GM20000 (cell line): ENCODE results near the gene LRRC7.

Experiments used
- DNase-seq: peaks from one replicate; pipeline ENCODE4 v3.0.0; 2012; ENCODE audit warnings: low spot score
- TF ChIP-seq, protein P1 (sequence below): IDR thresholded peaks from 2 replicates; pipeline ENCODE4 v1.5.1; 2012; ENCODE audit warnings: mild to moderate bottlenecking, control low read depth; ENCODE audit errors: extremely low read depth, missing control alignments

LRRC7 gene

DNA sequence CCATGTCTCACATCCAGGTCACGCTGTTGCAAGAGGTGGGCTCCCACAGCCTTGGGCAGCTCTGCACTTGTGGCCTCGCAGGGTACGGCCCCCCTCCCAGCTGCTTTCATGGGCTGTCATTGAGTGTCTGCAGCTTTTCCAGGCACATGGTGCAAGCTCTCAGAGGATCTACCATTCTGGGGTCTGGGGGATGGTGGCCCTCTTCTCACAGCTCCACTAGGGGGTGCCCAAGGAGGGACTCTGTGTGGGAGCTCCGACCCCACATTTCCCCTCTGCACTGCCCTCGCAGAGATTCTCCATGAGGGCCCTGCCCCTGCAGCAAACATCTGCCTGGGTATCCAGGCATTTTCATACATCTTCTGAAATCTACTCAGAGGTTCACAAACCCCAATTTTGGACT, 219.4 kb downstream of the LRRC7 start:
- DNase-seq: no peak
- TF ChIP-seq, protein P1, sequence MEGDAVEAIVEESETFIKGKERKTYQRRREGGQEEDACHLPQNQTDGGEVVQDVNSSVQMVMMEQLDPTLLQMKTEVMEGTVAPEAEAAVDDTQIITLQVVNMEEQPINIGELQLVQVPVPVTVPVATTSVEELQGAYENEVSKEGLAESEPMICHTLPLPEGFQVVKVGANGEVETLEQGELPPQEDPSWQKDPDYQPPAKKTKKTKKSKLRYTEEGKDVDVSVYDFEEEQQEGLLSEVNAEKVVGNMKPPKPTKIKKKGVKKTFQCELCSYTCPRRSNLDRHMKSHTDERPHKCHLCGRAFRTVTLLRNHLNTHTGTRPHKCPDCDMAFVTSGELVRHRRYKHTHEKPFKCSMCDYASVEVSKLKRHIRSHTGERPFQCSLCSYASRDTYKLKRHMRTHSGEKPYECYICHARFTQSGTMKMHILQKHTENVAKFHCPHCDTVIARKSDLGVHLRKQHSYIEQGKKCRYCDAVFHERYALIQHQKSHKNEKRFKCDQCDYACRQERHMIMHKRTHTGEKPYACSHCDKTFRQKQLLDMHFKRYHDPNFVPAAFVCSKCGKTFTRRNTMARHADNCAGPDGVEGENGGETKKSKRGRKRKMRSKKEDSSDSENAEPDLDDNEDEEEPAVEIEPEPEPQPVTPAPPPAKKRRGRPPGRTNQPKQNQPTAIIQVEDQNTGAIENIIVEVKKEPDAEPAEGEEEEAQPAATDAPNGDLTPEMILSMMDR: no peak

DNA sequence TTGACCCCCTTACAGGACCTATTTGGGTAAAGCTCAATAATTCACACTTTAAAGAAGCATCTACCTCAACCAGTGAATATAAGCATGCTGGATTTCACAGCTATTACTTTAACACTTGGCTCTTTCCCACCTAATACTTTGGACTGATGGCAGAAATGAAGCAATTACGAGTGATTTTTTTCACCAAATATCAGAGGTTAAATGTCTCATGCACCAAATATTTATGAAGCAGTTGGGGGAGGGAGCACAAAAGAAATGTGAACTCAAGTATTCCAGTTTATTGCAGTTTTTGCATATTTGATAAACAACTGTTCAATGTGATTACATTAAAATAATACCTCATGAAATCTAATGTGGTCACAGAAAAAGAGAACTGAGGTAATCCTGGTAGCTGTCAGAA, 223.6 kb downstream of the LRRC7 start:
- no peak for DNase-seq
- TF ChIP-seq, protein P1: no peak

DNA sequence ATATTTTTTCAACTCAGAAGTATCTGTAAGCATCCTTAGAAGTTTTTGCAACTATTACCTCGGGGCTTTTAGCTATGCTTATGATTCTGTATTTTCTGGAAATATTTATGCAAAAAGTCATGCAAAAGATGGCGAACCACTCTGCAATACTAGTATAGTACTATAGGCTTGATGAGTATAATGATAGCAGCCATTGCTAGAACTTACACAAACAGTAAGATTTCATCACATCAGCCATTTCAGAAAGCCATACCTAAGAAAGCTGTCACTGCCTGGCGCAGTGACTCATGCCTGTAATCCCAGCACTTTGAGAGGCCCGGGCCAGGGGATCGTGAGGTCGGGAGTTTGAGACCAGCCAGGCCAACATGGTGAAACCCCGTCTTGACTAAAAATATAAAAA, 227.1 kb downstream of the LRRC7 start:
- DNase-seq: no peak
- TF ChIP-seq, protein P1: no peak

DNA sequence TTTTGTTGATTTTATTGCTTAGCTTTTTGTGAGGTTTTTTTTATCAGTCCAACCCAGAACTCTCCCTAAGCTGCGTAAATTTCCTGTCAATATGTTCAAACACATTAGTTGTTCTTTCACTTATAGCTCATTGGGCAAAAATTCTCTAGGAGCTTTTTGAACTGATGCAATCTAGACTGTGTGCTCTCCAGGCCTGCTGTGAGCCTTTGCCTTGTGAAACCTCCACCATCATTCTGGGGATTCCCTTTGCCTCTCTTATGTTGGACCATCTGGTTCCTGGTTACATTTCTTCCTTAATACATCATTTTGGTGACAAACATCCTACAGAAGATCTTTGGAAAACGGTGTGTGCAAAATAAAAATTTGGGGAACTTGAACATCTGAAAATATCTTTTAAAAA, 247.2 kb downstream of the LRRC7 start:
- no peak for DNase-seq
- TF ChIP-seq, protein P1: no peak

DNA sequence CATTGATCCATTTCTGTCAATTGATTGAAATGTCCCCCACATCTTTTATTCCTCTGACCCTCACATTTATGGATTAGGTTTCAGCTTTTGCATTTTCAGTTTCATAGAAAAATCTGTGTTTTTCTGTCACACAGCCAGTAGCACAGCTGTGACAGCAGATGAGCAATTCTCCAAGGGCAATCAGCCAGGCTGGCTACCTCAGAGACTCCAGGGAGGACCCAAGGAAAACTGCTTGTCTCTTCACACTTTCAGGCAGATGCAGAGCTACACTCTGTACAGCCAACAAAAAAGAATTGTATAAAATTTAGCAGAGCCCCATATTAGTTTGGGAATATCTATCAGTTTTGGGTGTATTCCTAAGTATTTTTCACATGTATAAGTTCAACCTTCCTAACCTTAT, 257.2 kb downstream of the LRRC7 start:
- no peak for DNase-seq
- TF ChIP-seq, protein P1: no peak

DNA sequence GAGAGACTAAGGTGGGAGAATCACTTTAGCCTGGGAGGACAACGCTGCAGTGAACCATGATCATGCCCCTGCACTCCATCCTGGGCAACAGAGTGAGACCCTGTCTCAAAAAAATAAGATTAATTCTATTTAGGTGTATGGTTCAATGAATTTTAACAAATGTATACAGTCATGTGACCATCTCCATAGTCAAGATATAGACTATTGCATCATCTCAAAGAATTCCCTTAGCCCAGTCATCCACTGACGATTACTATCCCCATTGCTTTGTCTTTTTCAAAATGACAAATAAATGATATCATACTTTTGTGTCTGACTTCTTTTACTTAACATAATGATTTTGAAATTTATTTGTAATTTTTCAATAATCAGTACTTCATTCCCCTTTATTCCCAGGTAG, 260.0 kb downstream of the LRRC7 start:
- TF ChIP-seq, protein P1: no peak
- DNase-seq: no peak

DNA sequence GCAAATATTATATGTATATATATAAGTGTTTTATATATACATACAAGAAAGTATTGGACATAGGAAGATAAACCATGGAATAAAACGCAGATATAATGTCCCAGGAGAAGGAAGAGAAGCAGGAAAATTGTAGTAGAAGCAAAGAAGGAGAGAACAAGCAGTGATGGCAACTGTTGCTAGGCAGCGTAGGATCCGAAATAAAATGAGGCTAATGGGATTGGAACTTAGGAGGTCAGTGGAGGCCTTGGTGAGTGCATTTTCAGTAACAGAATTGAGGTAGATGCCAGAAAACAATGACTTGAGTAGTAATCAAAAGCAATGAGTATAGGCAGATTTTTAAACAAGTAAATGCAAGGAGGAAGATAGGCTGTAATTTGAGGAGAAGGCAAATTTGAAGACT, 265.8 kb downstream of the LRRC7 start:
- TF ChIP-seq, protein P1: no peak

More for the DNA sequence above, 265.8 kb downstream of the LRRC7 start:
- DNase-seq: no peak
